OCI-LY1 (cell line): ENCODE results near the gene GALNT16.

Experiments used
- H2AFZ ChIP-seq: fragments of 200-600 bp; sonication (generic), shearing (Covaris generic); 2 replicates; pipeline ENCODE4 v1.6.0; 2014; ENCODE audit warnings: antibody characterized with exemption, mild to moderate bottlenecking, low read length
- H3F3A ChIP-seq: fragments of 200-600 bp; sonication (generic), shearing (Covaris generic); 2 replicates; pipeline ENCODE4 v1.6.0; 2014; ENCODE audit warnings: mild to moderate bottlenecking, antibody characterized with exemption, low read length, moderate library complexity; ENCODE audit not compliant: insufficient read depth
- H3K27ac ChIP-seq: fragments of 200-600 bp; sonication (generic); 2 replicates; pipeline ENCODE4 v1.5.1; 2014; ENCODE audit warnings: low read length, mixed run types, mild to moderate bottlenecking, low read depth; ENCODE audit not compliant: poor library complexity, severe bottlenecking
- H3K27me3 ChIP-seq: fragments of 200-600 bp; sonication (generic); 2 replicates; pipeline ENCODE4 v1.6.0; 2014; ENCODE audit warnings: antibody characterized with exemption, mild to moderate bottlenecking, low read length, moderate library complexity; ENCODE audit not compliant: insufficient read depth
- H3K36me3 ChIP-seq: fragments of 200-600 bp; sonication (generic); 2 replicates; pipeline ENCODE4 v1.6.1; 2014; ENCODE audit warnings: mild to moderate bottlenecking, antibody characterized with exemption, low read length, moderate library complexity, mixed read lengths; ENCODE audit not compliant: insufficient read depth
- H3K4me1 ChIP-seq: fragments of 200-600 bp; sonication (generic); 2 replicates; pipeline ENCODE4 v1.5.1; 2014; ENCODE audit warnings: mild to moderate bottlenecking, low read length, moderate library complexity; ENCODE audit not compliant: insufficient read depth, severe bottlenecking
- H3K4me2 ChIP-seq: fragments of 200-600 bp; sonication (generic), shearing (Covaris generic); 2 replicates; pipeline ENCODE4 v1.6.1; 2014; ENCODE audit warnings: low read length
- H3K4me3 ChIP-seq: fragments of 200-600 bp; sonication (generic); 2 replicates; pipeline ENCODE4 v1.5.1; 2014; ENCODE audit warnings: low read length, low read depth, mild to moderate bottlenecking, mixed read lengths; ENCODE audit not compliant: poor library complexity, severe bottlenecking
- H3K79me2 ChIP-seq: fragments of 200-600 bp; shearing (Covaris generic); 2 replicates; pipeline ENCODE4 v1.6.1; 2016; ENCODE audit warnings: mixed run types, low read length, mixed read lengths; ENCODE audit not compliant: insufficient read depth
- H3K9ac ChIP-seq: fragments of 200-600 bp; sonication (generic), shearing (Covaris generic); 2 replicates; pipeline ENCODE4 v1.6.1; 2014; ENCODE audit warnings: mild to moderate bottlenecking, low read length, mixed read lengths
- H3K9me2 ChIP-seq: fragments of 200-600 bp; sonication (generic), shearing (Covaris generic); 2 replicates; pipeline ENCODE4 v1.6.1; 2014; ENCODE audit warnings: low read depth, mild to moderate bottlenecking, low read length, mixed read lengths
- H3K9me3 ChIP-seq: fragments of 200-600 bp; shearing (Covaris generic); 2 replicates; pipeline ENCODE4 v1.6.1; 2014; ENCODE audit warnings: low read length, mixed read lengths
- H4K20me1 ChIP-seq: fragments of 200-600 bp; sonication (generic), shearing (Covaris generic); 2 replicates; pipeline ENCODE4 v1.6.0; 2016; ENCODE audit warnings: mild to moderate bottlenecking, low read length; ENCODE audit not compliant: insufficient read depth
- CTCF ChIP-seq: fragments of 200-600 bp; sonication (generic), shearing (Covaris generic); IDR thresholded peaks from 2 replicates; pipeline ENCODE4 v1.5.1; 2017; ENCODE audit warnings: mild to moderate bottlenecking, antibody characterized with exemption, low read length, moderate library complexity, mixed read lengths
- EZH2 ChIP-seq: fragments of 200-600 bp; sonication (generic), shearing (Covaris generic); IDR thresholded peaks from 2 replicates; pipeline ENCODE4 v1.8.0; 2017; ENCODE audit warnings: borderline replicate concordance, mixed run types, mild to moderate bottlenecking, antibody characterized with exemption, low read length, moderate library complexity, mixed read lengths

GALNT16 gene

GRCh38 chr14:69291396-69291795 is 31.4 kb downstream of the GALNT16 start:
- no peak overlapping the region for H3K4me3 ChIP-seq
- no peaks in the 10 kb centered on the region for H3K27me3 ChIP-seq
- no peak overlapping the region for H3K27ac ChIP-seq
- no peak overlapping the region for H3K9ac ChIP-seq
- no peaks in the 10 kb centered on the region for H3K79me2 ChIP-seq
- no peaks in the 10 kb centered on the region for H3F3A ChIP-seq
- H4K20me1 ChIP-seq: no peaks in the 10 kb centered on the region
- H2AFZ ChIP-seq: no peak overlapping the region
- TF ChIP-seq EZH2 (no peak), CTCF (no peak)
- no peaks in the 10 kb centered on the region for H3K36me3 ChIP-seq
- H3K9me2 ChIP-seq: no peaks in the 10 kb centered on the region
- no peak overlapping the region for H3K4me2 ChIP-seq
- no peaks in the 10 kb centered on the region for H3K9me3 ChIP-seq
- H3K4me1 ChIP-seq: no peaks in the 10 kb centered on the region

GRCh38 chr14:69291891-69292561 is 32.1 kb downstream of the GALNT16 start:
- Histone ChIP-seq H2AFZ (no peak overlapping the region), H3K79me2 (no peaks in the 10 kb centered on the region), H3K27me3 (no peaks in the 10 kb centered on the region), H3F3A (no peaks in the 10 kb centered on the region), H3K9me3 (no peaks in the 10 kb centered on the region), H3K36me3 (no peaks in the 10 kb centered on the region), H3K27ac (no peak overlapping the region), H3K9ac (no peak overlapping the region), H4K20me1 (no peaks in the 10 kb centered on the region), H3K4me1 (no peaks in the 10 kb centered on the region), H3K4me3 (no peak overlapping the region), H3K4me2 (no peak overlapping the region), H3K9me2 (no peaks in the 10 kb centered on the region)
- TF ChIP-seq EZH2 (no peak), CTCF (no peak)

GRCh38 chr14:69298131-69299071 is 38.4 kb downstream of the GALNT16 start:
- H3K9me3 ChIP-seq: no peaks in the 10 kb centered on the region
- no peaks in the 10 kb centered on the region for H3F3A ChIP-seq
- no peaks in the 10 kb centered on the region for H3K4me1 ChIP-seq
- TF ChIP-seq EZH2 (no peak), CTCF (no peak)
- no peak overlapping the region for H3K4me2 ChIP-seq
- H3K27me3 ChIP-seq: no peaks in the 10 kb centered on the region
- no peaks in the 10 kb centered on the region for H3K9me2 ChIP-seq
- no peaks in the 10 kb centered on the region for H3K79me2 ChIP-seq
- no peak overlapping the region for H3K27ac ChIP-seq
- H2AFZ ChIP-seq: no peak overlapping the region
- no peaks in the 10 kb centered on the region for H3K36me3 ChIP-seq
- no peaks in the 10 kb centered on the region for H4K20me1 ChIP-seq
- H3K4me3 ChIP-seq: no peak overlapping the region
- H3K9ac ChIP-seq: no peak overlapping the region
